Nephron progenitor cell (in vitro differentiated cells): Measurements from ENCODE around the gene LRRC63.
"Not testable (repeated sequence)": the region's sequence is repeated elsewhere in the genome, so short reads cannot be mapped to it uniquely, and the experiment has no call there.

ENCODE experiments used
- DNase-seq: peaks from one replicate; pipeline ENCODE4 v3.0.0; 2021
- H3K27ac Mint-ChIP-seq: 2 replicates; pipeline ENCODE4 v1.8.0; 2021; ENCODE audit warnings: mild to moderate bottlenecking, moderate library complexity, mixed read lengths
- H3K27me3 Mint-ChIP-seq: 2 replicates; pipeline ENCODE4 v1.8.0; 2021; ENCODE audit warnings: mild to moderate bottlenecking, low read depth, mixed read lengths; ENCODE audit not compliant: poor library complexity
- H3K36me3 Mint-ChIP-seq: 2 replicates; pipeline ENCODE4 v1.8.0; 2021; ENCODE audit warnings: low read depth, mixed read lengths
- H3K4me1 Mint-ChIP-seq: 2 replicates; pipeline ENCODE4 v1.8.0; 2021; ENCODE audit warnings: mixed read lengths
- H3K4me3 Mint-ChIP-seq: 2 replicates; pipeline ENCODE4 v1.8.0; 2021; ENCODE audit warnings: mild to moderate bottlenecking, moderate library complexity, mixed read lengths
- H3K9me3 Mint-ChIP-seq: 2 replicates; pipeline ENCODE4 v1.8.0; 2021; ENCODE audit warnings: mild to moderate bottlenecking, moderate library complexity, mixed read lengths
- CTCF ChIP-seq: fragments of 200-600 bp; sonication (generic); IDR thresholded peaks from 2 replicates; pipeline ENCODE4 v1.5.0; 2021; ENCODE audit warnings: antibody characterized with exemption

LRRC63 gene

GRCh38 chr13:46211483-46212351 lies at the start of gene LRRC63:
Gene LRRC63 (plus strand): TSS chr13:46211928. CDS start chr13:46213035, 1,107 bp downstream.
- Mint-ChIP-seq H3K36me3 (no peaks in the 10 kb centered on the region), H3K4me3 (peak within 1 kb of the TSS; percentile 88), H3K9me3 (peaks cover 19% of the 10 kb centered on the region), H3K4me1 (peaks cover 13% of the 10 kb centered on the region), H3K27me3 (peaks cover 23% of the 10 kb centered on the region), H3K27ac (no peak within 1 kb of the TSS)
- TF ChIP-seq CTCF, result no peak
- DNase-seq, result peak; percentile 86

GRCh38 chr13:46162741-46163140 lies 49.0 kb upstream of the LRRC63 start:
- H3K9me3 Mint-ChIP-seq, H3K4me1 Mint-ChIP-seq, H3K36me3 Mint-ChIP-seq, H3K27ac Mint-ChIP-seq, H3K4me3 Mint-ChIP-seq, DNase-seq, H3K27me3 Mint-ChIP-seq: not testable (repeated sequence)

- no peak for TF ChIP-seq CTCF
- DNase-seq, result no peak
- peaks cover 20% of the 10 kb centered on the region for H3K4me1 Mint-ChIP-seq
- peaks cover 7% of the 10 kb centered on the region for H3K36me3 Mint-ChIP-seq
- H3K4me3 Mint-ChIP-seq, result no peak overlapping the region
- H3K27me3 Mint-ChIP-seq, result no peaks in the 10 kb centered on the region
- no peak overlapping the region for H3K27ac Mint-ChIP-seq
- H3K9me3 Mint-ChIP-seq, result peaks cover 8% of the 10 kb centered on the region
Measured at GRCh38 chr13:46164661-46165060, 47.1 kb upstream of the LRRC63 start.

- Mint-ChIP-seq H3K4me3 (no peak overlapping the region), H3K9me3 (peaks cover 8% of the 10 kb centered on the region), H3K4me1 (peaks cover 29% of the 10 kb centered on the region), H3K36me3 (peaks cover 7% of the 10 kb centered on the region), H3K27ac (no peak overlapping the region), H3K27me3 (no peaks in the 10 kb centered on the region)
- no peak for DNase-seq
- TF ChIP-seq CTCF, result no peak
Measured at GRCh38 chr13:46165485-46166223, 46.1 kb upstream of the LRRC63 start.

- peaks cover 34% of the 10 kb centered on the region for H3K4me1 Mint-ChIP-seq
Measured at GRCh38 chr13:46166224-46166584, 45.5 kb upstream of the LRRC63 start.

More at GRCh38 chr13:46166224-46166584, 45.5 kb upstream of the LRRC63 start:
- Mint-ChIP-seq H3K27me3 (no peaks in the 10 kb centered on the region), H3K36me3 (peaks cover 7% of the 10 kb centered on the region), H3K9me3 (peaks cover 8% of the 10 kb centered on the region), H3K27ac (no peak overlapping the region), H3K4me3 (no peak overlapping the region)
- no peak for TF ChIP-seq CTCF
- no peak for DNase-seq
